NCI-H510A treated with DMSO at 0.1 percent for 48 hours (cell line): ENCODE measurements around the gene CPNE4.
"Not testable (repeated sequence)": the region's sequence is repeated elsewhere in the genome, so short reads cannot be mapped to it uniquely, and the experiment has no call there.

Experiments
- DNase-seq: peaks from one replicate; lab custom pipeline; 2025; lab: John Stamatoyannopoulos, UW

CPNE4 gene

GRCh38 chr3:132016061-132017041 is 18.5 kb downstream of the CPNE4 start:
- DNase-seq: no peak

DNA sequence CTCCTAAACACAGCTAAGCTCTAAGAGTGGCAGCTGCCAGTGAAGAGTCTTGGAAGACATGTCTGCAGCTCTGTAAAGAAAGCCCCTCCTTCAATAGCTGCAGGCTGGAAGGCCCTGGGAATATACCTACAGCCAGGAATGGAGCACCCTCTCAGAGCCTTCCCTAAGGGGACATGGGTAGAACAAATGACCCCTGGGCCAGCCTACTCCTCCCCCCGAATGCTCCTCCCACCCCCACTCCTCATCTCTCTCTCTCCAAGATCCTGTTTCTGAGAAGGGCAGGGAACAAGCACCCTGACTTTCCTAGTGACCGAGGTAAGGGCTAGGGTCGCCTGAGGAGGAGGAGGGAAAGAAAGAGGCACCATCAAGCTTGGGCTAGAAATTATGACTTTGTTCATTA is 20.7 kb downstream of the CPNE4 start:
- DNase-seq: no peak

DNA sequence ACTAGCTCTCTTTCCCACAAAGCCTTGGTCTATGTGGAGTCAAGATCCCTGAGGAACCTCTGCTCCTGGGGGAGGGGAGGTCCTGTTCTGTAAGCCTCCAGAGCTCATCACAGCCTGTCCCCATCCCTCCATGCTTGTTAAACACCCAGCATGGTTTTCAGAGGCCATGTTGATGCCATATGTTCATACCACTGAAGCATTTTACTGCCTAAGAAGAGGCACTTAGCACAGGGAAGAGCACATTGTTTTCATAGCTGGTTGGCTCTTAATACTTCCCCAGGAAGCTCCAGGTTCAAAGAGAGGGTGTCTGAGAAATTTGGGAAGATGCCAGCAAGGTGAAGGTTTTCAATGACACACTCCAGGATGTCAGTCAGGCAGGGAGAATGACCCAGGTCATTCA is 25.6 kb downstream of the CPNE4 start:
- DNase-seq: peak; percentile 31

- no peak for DNase-seq
Observed at GRCh38 chr3:132008837-132009236, 26.0 kb downstream of the CPNE4 start.

- no peak for DNase-seq
Observed at GRCh38 chr3:132007617-132008016, 27.2 kb downstream of the CPNE4 start.

DNA sequence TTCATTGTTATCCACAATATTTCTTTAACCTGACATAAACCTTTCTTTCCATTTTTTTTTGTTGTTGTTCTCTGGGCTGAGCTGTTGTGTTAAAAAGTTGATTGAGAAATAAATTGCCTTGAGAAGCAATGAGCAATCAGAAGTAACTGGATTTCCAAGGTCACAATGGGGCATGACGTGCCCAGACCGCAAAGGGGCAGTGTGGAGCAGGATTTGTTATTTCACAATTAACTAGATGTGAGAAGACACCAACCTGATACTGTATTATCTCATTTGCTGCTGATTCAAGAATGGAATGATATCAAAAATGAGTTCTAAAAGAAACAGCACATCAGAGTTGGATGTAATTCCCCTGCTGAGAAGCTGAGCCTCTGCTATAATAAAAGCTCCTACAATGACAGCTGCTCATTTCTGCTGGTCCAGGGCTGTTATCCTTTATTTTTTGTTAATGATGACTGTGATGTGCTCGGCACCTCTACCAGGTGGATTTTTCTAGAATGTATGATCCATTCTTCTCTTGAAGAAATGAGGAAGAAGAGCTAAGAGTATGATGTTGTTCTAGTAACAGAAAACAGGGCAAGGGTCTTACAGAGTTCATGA is 28.1 kb downstream of the CPNE4 start:
- DNase-seq: no peak

- no peak for DNase-seq
Observed at GRCh38 chr3:132004571-132004970, 30.2 kb downstream of the CPNE4 start.

GRCh38 chr3:132003685-132004084 is 31.1 kb downstream of the CPNE4 start:
- DNase-seq: no peak

DNA sequence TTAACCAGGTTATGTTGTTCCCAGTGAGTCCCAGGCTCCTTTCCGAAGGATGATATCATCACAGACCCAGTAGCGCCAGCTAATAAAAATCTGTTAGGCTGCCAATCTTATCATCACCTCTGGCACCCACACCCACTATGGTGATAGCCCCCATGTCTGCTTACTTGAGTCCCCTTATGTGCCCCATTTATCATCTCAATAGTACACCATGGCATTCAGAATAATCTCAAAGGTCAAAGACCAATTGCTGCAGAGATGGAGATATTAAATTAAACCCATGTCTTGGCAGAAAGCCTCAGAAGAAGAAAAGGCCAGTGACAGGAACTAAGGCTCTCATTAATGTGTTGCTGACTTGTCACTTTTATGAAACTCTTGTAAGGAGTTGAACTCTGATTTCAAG is 32.8 kb downstream of the CPNE4 start:
- DNase-seq: no peak

GRCh38 chr3:132001036-132001435 is 33.8 kb downstream of the CPNE4 start:
- DNase-seq: no peak

- no peak for DNase-seq
Observed at GRCh38 chr3:131998027-131998426, 36.8 kb downstream of the CPNE4 start.

DNA sequence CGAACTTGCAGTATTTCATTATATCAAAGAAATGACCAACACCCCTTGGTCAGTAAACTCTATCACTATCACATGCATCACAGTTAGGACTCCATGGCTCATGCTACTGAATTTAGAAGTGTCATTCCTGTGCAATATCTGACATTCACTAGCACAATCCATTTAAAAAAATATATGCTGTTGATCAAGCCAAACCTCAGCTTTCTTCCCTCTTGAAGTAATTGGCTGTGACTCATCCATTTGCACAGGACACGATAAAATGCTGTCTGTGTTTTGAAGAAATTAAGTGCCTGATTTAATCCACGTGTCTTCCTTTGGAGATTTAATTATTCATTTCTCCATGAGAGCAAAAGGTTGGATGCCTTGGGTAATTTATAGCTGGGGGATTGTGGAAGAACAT is 38.9 kb downstream of the CPNE4 start:
- DNase-seq: no peak

DNA sequence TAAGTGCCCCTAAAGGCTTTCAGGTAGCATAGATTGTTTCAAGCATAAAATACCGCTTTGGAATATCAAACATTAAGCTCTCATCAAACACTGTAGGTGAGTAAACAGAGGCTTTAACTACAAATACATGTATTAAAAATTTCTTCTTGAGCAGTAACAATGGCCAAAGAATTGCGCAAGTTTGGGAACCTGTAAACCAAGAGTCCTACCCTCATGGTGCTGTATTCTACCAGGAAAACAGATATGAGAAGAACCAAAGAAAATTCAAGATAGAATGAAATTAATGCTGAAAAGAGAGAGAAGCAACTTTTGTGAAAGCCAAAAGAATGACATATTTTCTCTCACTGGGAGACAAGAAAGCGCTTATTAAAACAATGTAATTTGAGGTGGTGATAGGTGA is 45.5 kb downstream of the CPNE4 start:
- DNase-seq: no peak

- DNase-seq: no peak
Observed at GRCh38 chr3:131988209-131988608, 46.6 kb downstream of the CPNE4 start.

DNA sequence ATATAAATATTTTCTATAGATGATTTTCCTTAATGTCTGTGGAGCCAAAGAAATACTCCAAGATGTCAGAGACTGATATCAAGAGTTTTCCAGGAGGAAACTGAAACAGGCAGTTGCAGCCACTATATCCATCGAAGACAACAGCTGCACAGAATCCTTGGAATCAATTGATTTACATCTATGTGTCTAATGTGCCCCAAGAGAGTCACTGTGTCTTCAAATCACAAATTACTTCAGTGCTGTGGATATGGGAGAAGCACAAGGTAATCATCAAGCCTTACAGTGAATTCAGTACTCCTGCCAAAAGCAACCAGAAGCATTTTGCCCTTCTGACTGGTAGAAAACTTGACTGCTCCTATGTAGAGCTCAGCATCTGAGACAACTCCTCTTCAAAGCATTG is 51.1 kb downstream of the CPNE4 start:
- no peak for DNase-seq

- no peak for DNase-seq
Observed at GRCh38 chr3:131981323-131981722, 53.5 kb downstream of the CPNE4 start.

- no peak for DNase-seq
Observed at GRCh38 chr3:131976448-131976847, 58.4 kb downstream of the CPNE4 start.

DNA sequence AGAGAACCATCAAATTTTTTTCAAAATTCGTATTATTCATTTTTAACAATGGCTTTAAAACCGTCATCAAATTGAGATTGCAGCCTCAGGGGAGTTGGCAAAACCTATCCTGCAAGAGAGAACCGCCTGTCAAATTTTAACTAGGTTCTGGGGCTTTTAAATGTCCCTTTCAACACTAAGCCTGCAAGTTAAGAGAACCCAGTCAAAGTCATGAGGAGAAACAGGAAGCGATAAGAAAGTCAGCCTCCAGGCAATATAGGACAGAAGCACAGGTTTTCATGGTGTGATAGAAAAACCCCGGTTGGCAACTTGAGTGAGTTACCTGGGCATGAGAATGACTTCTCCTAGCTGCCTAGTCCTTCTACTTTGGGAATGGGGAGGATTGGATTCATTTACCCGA is 59.8 kb downstream of the CPNE4 start:
- no peak for DNase-seq

DNA sequence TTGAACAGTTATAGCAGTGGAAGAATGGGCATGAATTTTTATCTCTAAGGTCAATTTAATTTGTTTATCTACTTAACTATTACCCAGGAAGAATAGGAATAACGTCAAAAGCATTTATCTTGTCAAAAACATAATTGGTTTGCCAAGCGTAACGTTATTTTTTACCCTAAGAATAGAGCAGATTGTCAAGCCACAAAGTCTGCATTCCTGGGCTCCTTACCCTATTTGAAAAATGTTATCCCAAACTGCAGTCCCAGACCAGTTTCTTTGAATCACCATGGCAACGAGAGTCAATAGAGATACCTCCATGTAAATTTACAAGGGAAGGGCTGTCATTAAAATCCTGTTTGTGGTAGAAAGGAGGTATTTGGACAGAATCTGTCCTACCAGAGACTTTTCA is 61.1 kb downstream of the CPNE4 start:
- no peak for DNase-seq

DNA sequence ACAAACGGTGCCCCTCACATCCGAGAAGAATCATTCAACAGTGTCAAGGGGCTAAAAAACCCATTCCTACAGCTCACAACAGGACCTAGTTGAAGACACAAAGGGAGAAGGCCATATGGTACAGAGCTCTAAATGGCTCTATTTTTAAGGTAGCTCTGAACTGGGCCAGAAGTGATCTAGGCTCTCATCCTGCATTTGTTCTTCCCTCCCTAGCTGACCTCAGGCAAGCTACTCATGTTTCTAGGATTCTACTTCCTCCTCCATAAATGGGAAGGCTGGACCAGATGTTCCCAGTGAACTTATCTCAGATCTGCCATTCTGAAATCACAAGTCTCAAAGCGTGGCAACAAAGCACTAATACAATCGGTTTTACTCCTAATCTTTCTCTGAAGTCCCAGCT is 62.3 kb downstream of the CPNE4 start:
- DNase-seq: no peak

DNA sequence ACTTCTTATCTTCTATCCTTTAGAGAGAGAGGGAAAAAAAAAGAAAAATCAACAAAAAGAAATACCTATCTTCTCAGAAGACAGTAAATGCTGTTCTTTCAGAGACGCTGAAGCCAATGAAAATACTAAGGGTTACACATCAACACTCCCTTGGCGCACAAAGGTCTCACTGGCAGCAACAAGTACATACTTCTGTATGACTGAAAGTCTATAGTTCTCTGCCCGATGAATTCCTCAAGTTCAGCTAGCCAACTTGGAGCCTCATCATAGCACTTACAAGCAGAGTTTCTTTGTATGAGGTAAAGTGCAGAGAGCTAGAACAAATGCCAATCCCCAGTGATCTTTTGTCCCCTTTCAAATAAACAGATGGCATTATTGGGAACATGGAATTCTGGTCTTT is 62.7 kb downstream of the CPNE4 start:
- DNase-seq: no peak

DNA sequence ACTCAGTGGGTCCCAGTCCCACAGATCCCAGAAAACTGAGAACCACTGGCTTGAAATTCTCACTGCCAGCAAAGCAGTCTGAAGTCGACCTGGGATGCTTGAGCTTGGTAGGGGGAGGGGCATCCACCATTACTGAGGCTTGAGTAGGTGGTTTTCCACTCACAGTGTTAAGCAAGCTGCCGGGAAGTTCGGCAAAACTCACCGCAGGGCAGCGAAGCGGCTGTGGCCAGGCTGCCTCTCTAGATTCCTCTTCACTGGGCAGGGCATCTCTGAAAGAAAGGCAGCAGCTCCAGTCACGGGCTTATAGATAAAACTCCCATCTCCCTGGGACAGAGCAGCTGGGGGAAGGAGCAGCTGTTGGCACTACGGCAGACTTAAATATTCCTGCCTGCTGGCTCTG is 71.4 kb downstream of the CPNE4 start:
- DNase-seq: not testable (repeated sequence)

GRCh38 chr3:131962982-131963381 is 71.8 kb downstream of the CPNE4 start:
- DNase-seq: no peak

DNA sequence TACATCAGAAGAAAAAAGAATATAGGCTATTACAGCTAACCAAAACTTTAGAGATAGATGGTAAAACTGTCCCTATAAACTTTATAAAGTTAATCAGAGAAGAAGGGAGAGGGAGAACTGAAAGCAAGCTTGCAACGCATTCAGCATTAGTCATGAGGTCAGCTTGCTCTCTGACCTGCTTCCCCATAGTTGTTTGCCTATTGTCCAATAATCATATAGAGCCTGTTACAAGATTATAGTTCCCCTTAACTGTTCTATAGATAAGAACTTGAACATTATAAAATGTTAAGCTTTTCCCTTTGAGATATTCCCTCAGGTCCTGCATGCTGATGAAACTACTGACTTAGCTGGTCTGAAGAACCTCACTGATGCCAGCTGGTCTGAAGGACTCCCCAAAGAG is 74.5 kb downstream of the CPNE4 start:
- DNase-seq: no peak
